ENCODE results near the gene MBNL2. TPM values are rescaled to one million over a fixed set of nuclear protein-coding genes. Genes with fewer than 3 reads are reported as not detected.

Gene MBNL2
- total and polyA plus RNA-seq, 10 of the 15 experiments (the other 5 are each of a cell fraction or from before 2014, with no cell fraction given), result 1.6 to 9.7 (median 6.7) TPM

GRCh38 chr13:97334690-97335089, 112.6 kb downstream of the MBNL2 start:
- DNase-seq (ENCODE audit: low read depth, low spot score) (no peak), FAIRE-seq (no peak), ATAC-seq (no peak)
- intact Hi-C loops (cut with micrococcal nuclease; ENCODE audit: unreplicated experiment) (no loop called here), in situ Hi-C loops (cut with MboI) (no loop called here)
- WGBS (ENCODE audit: insufficient coverage, insufficient replicate concordance, low lambda C conversion rate, missing lambda C conversion rate), result 99% methylated on average over 3 of the region's 3 CpGs
- no TSS peak for BruUV-seq (replicated peaks)
- H4K20me1 ChIP-seq (ENCODE audit: control insufficient read depth, insufficient read depth), result no peaks in the 10 kb centered on the region
- H3K4me1 ChIP-seq (ENCODE audit: control insufficient read depth, insufficient read depth, low read length), result no peaks in the 10 kb centered on the region
- TF ChIP-seq MYB (IDR thresholded peaks at IDR 0.05; ENCODE audit: borderline replicate concordance, low read depth, low read length) (no peak), CHD4 (IDR thresholded peaks at IDR 0.05) (no peak), IRF4 (IDR thresholded peaks at IDR 0.05; ENCODE audit: low read depth, low read length) (no peak), SMAD5 (IDR thresholded peaks at IDR 0.05; ENCODE audit: low read depth) (no peak), JUND (IDR thresholded peaks at IDR 0.05; ENCODE audit: low read depth, low read length) (no peak), EZH2 (IDR thresholded peaks at IDR 0.05; ENCODE audit: borderline replicate concordance, control insufficient read depth, low read depth, low read length) (no peak), MTA3 (IDR thresholded peaks at IDR 0.05; ENCODE audit: borderline replicate concordance, low read length) (no peak), ZNF207 (IDR thresholded peaks at IDR 0.05; ENCODE audit: borderline replicate concordance) (no peak), IRF3 (IDR thresholded peaks at IDR 0.05) (no peak), ZBED1 (IDR thresholded peaks at IDR 0.05; ENCODE audit: borderline replicate concordance) (no peak), IRF5 (IDR thresholded peaks at IDR 0.05; ENCODE audit: borderline replicate concordance) (no peak), SMC3 (IDR thresholded peaks at IDR 0.05; ENCODE audit: borderline replicate concordance, low read length) (no peak), TCF7 (IDR thresholded peaks at IDR 0.05; ENCODE audit: borderline replicate concordance) (no peak), ZNF592 (IDR thresholded peaks at IDR 0.05) (no peak), SPI1 (IDR thresholded peaks at IDR 0.05; ENCODE audit: borderline replicate concordance, insufficient read depth, low read depth, low read length) (no peak), ZNF274 (IDR thresholded peaks at IDR 0.05; ENCODE audit: insufficient read depth, insufficient read length) (no peak), PKNOX1 (IDR thresholded peaks at IDR 0.05) (no peak), KLF5 (IDR thresholded peaks at IDR 0.05; ENCODE audit: partially characterized antibody) (no peak)
- POLR2A ChIA-PET, result no interaction called here
- RAD21 ChIA-PET (ENCODE audit: unreplicated experiment), result no interaction called here
- H3K79me2 ChIP-seq (ENCODE audit: control insufficient read depth, insufficient read depth, low read length), result no peaks in the 10 kb centered on the region
- no peaks in the 10 kb centered on the region for H3K27me3 ChIP-seq (replicated peaks in 1 of 2; ENCODE audit: control insufficient read depth in 2 of 2, insufficient read depth in 2 of 2, low read length in 1 of 2)
- CTCF ChIA-PET, result interaction anchor here (0.9 to 1.8 kb wide), 3 partner anchors 9 to 225 kb away, joined by 3 to 6 read pairs (median 4); no protein-coding TSS in a partner anchor
- SMC1A ChIA-PET (ENCODE audit: uncharacterized antibody, unreplicated experiment), result interaction anchor here (0.6 to 1.0 kb wide), 3 partner anchors 9 to 194 kb away, joined by 3 read pairs; no protein-coding TSS in a partner anchor
- H3K4me2 ChIP-seq (ENCODE audit: control insufficient read depth, insufficient read depth), result no peak overlapping the region
- no peak overlapping the region for H3K9ac ChIP-seq (ENCODE audit: control insufficient read depth, insufficient read depth, low read length)
- H3K9me3 ChIP-seq (replicated peaks; ENCODE audit: control insufficient read depth, insufficient read depth, low read length), result no peaks in the 10 kb centered on the region
- no peak overlapping the region for H3K27ac ChIP-seq (ENCODE audit: control insufficient read depth, insufficient read depth)
- H2AFZ ChIP-seq (ENCODE audit: control insufficient read depth, low read depth, low read length), result no peak overlapping the region
- H3K36me3 ChIP-seq (ENCODE audit: control insufficient read depth in 2 of 2, insufficient read depth in 2 of 2, low read length in 1 of 2), result no peaks in the 10 kb centered on the region; a peak in 1 of 4 replicates
- H3K4me3 ChIP-seq, result no peak overlapping the region

All from GM12878 (cell line).